Parathyroid adenoma (tissue), 2 donors: ENCODE data around the gene RANBP3.

Source experiments
- H2AFZ ChIP-seq: fragments of 300-600 bp; sonication (generic); one replicate; pipeline ENCODE4 v1.7.0; 2017; ENCODE audit warnings: antibody characterized with exemption, mild to moderate bottlenecking
- H3K27ac ChIP-seq: fragments of 300-600 bp; sonication (generic); one replicate; pipeline ENCODE4 v1.7.0; 2017
- H3K27me3 ChIP-seq: fragments of 300-600 bp; sonication (generic); one replicate; pipeline ENCODE4 v1.7.0; 2017; ENCODE audit warnings: low read length; ENCODE audit not compliant: control insufficient read depth, insufficient read depth
- H3K36me3 ChIP-seq: fragments of 300-600 bp; sonication (generic); one replicate; pipeline ENCODE4 v1.7.0; 2017; ENCODE audit warnings: low read length; ENCODE audit not compliant: control insufficient read depth, insufficient read depth
- H3K4me1 ChIP-seq: fragments of 300-600 bp; sonication (generic); one replicate; pipeline ENCODE4 v1.7.0; 2017; ENCODE audit warnings: control low read depth
- H3K4me2 ChIP-seq: fragments of 300-600 bp; sonication (generic); one replicate; pipeline ENCODE4 v1.7.0; 2017; ENCODE audit warnings: low read length
- H3K4me3 ChIP-seq: fragments of 300-600 bp; sonication (generic); one replicate; pipeline ENCODE4 v1.7.0; 2017; ENCODE audit warnings: low read depth, low read length
- H3K79me2 ChIP-seq: fragments of 300-600 bp; sonication (generic); one replicate; pipeline ENCODE4 v1.7.0; 2017; ENCODE audit warnings: control low read depth
- H3K9ac ChIP-seq: fragments of 300-600 bp; sonication (generic); one replicate; pipeline ENCODE4 v1.7.0; 2017; ENCODE audit warnings: mild to moderate bottlenecking
- H3K9me3 ChIP-seq: fragments of 300-600 bp; sonication (generic); one replicate; pipeline ENCODE4 v1.7.0; 2017; ENCODE audit warnings: low read length; ENCODE audit not compliant: control insufficient read depth
- CTCF ChIP-seq: fragments of 300-600 bp; sonication (generic); IDR thresholded peaks from one replicate; pipeline ENCODE4 v1.7.0; 2017; ENCODE audit warnings: antibody characterized with exemption, mild to moderate bottlenecking
- donor health status: primary hyperparathyroidism.

Gene RANBP3

GRCh38 chr19:5952193-5953029, 25.5 kb downstream of the RANBP3 start:
- H3K4me3 ChIP-seq, result no peak overlapping the region
- H3K4me1 ChIP-seq, result peaks cover 25% of the 10 kb centered on the region
- H3K79me2 ChIP-seq, result peaks cover 64% of the 10 kb centered on the region
- H3K27ac ChIP-seq, result no peak overlapping the region
- no peaks in the 10 kb centered on the region for H3K27me3 ChIP-seq
- H3K9me3 ChIP-seq, result no peaks in the 10 kb centered on the region
- TF ChIP-seq CTCF, result no peak
- no peak overlapping the region for H3K4me2 ChIP-seq
- no peaks in the 10 kb centered on the region for H3K36me3 ChIP-seq
- no peak overlapping the region for H2AFZ ChIP-seq
- H3K9ac ChIP-seq, result no peak overlapping the region

- Histone ChIP-seq H2AFZ (no peak overlapping the region), H3K27me3 (no peaks in the 10 kb centered on the region), H3K9ac (no peak overlapping the region), H3K4me1 (peaks cover 25% of the 10 kb centered on the region), H3K36me3 (no peaks in the 10 kb centered on the region), H3K4me3 (no peak overlapping the region), H3K9me3 (no peaks in the 10 kb centered on the region), H3K4me2 (no peak overlapping the region), H3K79me2 (peaks cover 64% of the 10 kb centered on the region), H3K27ac (no peak overlapping the region)
- no peak for TF ChIP-seq CTCF
Observed at GRCh38 chr19:5951338-5951861, 26.5 kb downstream of the RANBP3 start.

- no peak overlapping the region for H2AFZ ChIP-seq
- no peak overlapping the region for H3K4me3 ChIP-seq
- no peaks in the 10 kb centered on the region for H3K27me3 ChIP-seq
- TF ChIP-seq CTCF, result no peak
- peaks cover 71% of the 10 kb centered on the region for H3K79me2 ChIP-seq
- no peak overlapping the region for H3K27ac ChIP-seq
- peaks cover 25% of the 10 kb centered on the region for H3K4me1 ChIP-seq
- no peaks in the 10 kb centered on the region for H3K36me3 ChIP-seq
- H3K4me2 ChIP-seq, result no peak overlapping the region
- no peak overlapping the region for H3K9ac ChIP-seq
- no peaks in the 10 kb centered on the region for H3K9me3 ChIP-seq
Observed at GRCh38 chr19:5950741-5951140, 27.2 kb downstream of the RANBP3 start.

- Histone ChIP-seq H3K36me3 (no peaks in the 10 kb centered on the region), H3K9ac (no peak overlapping the region), H3K4me1 (peaks cover 17% of the 10 kb centered on the region), H3K4me3 (no peak overlapping the region), H3K27me3 (no peaks in the 10 kb centered on the region), H2AFZ (no peak overlapping the region), H3K27ac (no peak overlapping the region), H3K79me2 (peaks cover 74% of the 10 kb centered on the region), H3K9me3 (no peaks in the 10 kb centered on the region), H3K4me2 (peak overlapping the region; percentile 55)
- TF ChIP-seq CTCF, result no peak
Observed at GRCh38 chr19:5949792-5950305, 28.1 kb downstream of the RANBP3 start.
